Measurements from ENCODE around the gene NME4. TPM values are rescaled to one million over a fixed set of nuclear protein-coding genes. Genes with fewer than 3 reads are reported as not detected.

The NME4 gene
- total RNA-seq, result 122 and 127 TPM in 2 replicates

GRCh38 chr16:397135-397661, at the start of gene NME4:
Gene NME4 (plus strand): TSS chr16:397199. CDS start chr16:397223, 24 bp downstream.

GRCh38 chr16:352547-353403, 44.2 kb upstream of the NME4 start, which contains the start of gene AXIN1:
Gene AXIN1 (minus strand): TSS chr16:352723. CDS start chr16:347025, 5,698 bp downstream.

GRCh38 chr16:370443-370842, 26.6 kb upstream of the NME4 start, which contains the start of gene MRPL28:
Gene MRPL28 (minus strand): TSS chr16:370538. CDS start chr16:370218, 320 bp downstream.

GRCh38 chr16:381789-382717, 14.9 kb upstream of the NME4 start, which contains the start of gene PGAP6:
Gene PGAP6 (minus strand): TSS chr16:381978. CDS start chr16:381821, 157 bp downstream.

GRCh38 chr16:401468-402348, 4.7 kb downstream of the NME4 start, which contains the start of gene DECR2:
Gene DECR2 (plus strand): TSS chr16:401885. CDS start chr16:401964, 79 bp downstream.

GRCh38 chr16:425082-425718, 28.2 kb downstream of the NME4 start, which contains the start of gene RAB11FIP3:
Gene RAB11FIP3 (plus strand): TSS chr16:425649. CDS start chr16:426007, 358 bp downstream.

Small RNA genes within 50 kb of the gene (small RNA-seq; reads per million reads assigned to genes)
- gene RF00019, result not detected

Other genes with a start within 250 kb of the NME4 start
- gene HBZ, start 244.6 kb upstream of the NME4 start, total RNA-seq, result not detected in 2 replicates
- gene HBM, start 231.2 kb upstream of the NME4 start, total RNA-seq, result not detected in 2 replicates
- not detected in 2 replicates for gene HBA2, start 224.3 kb upstream of the NME4 start, total RNA-seq
- not detected in 2 replicates for gene HBA1, start 220.5 kb upstream of the NME4 start, total RNA-seq
- gene HBQ1, start 216.7 kb upstream of the NME4 start, total RNA-seq, result not detected in 2 replicates
- 30.8 and 40.6 TPM in 2 replicates for gene LUC7L, start 167.8 kb upstream of the NME4 start, total RNA-seq
- 84.5 and 89.4 TPM in 2 replicates for gene FAM234A, start 162.4 kb upstream of the NME4 start, total RNA-seq
- gene RGS11, start 121.3 kb upstream of the NME4 start, total RNA-seq, result 2.2 and 3.2 TPM in 2 replicates
- gene ARHGDIG, start 116.6 kb upstream of the NME4 start, total RNA-seq, result not detected in 2 replicates
- not detected in 2 replicates for gene PDIA2, start 114.0 kb upstream of the NME4 start, total RNA-seq
- 20.0 and 28.6 TPM in 2 replicates for gene AXIN1, start 44.5 kb upstream of the NME4 start, total RNA-seq
- gene MRPL28, start 26.7 kb upstream of the NME4 start, total RNA-seq, result 54.7 and 57.2 TPM in 2 replicates
- gene PGAP6, start 15.2 kb upstream of the NME4 start, total RNA-seq, result 46.3 and 54.8 TPM in 2 replicates
- 25.0 and 25.2 TPM in 2 replicates for gene DECR2, start 4.7 kb downstream of the NME4 start, total RNA-seq
- 21.6 and 24.3 TPM in 2 replicates for gene RAB11FIP3, start 28.4 kb downstream of the NME4 start, total RNA-seq
- gene CAPN15, start 130.5 kb downstream of the NME4 start, total RNA-seq, result 44.9 and 60.5 TPM in 2 replicates
- 0.32 TPM in 1 of 2 replicates, not detected in the other for gene PRR35, start 163.2 kb downstream of the NME4 start, total RNA-seq
- 1.5 and 2.6 TPM in 2 replicates for gene NHLRC4, start 169.8 kb downstream of the NME4 start, total RNA-seq
- gene PIGQ, start 172.8 kb downstream of the NME4 start, total RNA-seq, result 30.2 and 36.2 TPM in 2 replicates
- gene RAB40C, start 192.9 kb downstream of the NME4 start, total RNA-seq, result 14.6 and 19.8 TPM in 2 replicates
- gene WFIKKN1, start 233.8 kb downstream of the NME4 start, total RNA-seq, result 0.12 and 0.16 TPM in 2 replicates
- gene METTL26, start 239.1 kb downstream of the NME4 start, total RNA-seq, result 57.0 and 75.8 TPM in 2 replicates
- gene MCRIP2, start 244.6 kb downstream of the NME4 start, total RNA-seq, result 13.8 and 14.8 TPM in 2 replicates